Measurements from ENCODE around the gene DAPP1. TPM values are rescaled to one million over a fixed set of nuclear protein-coding genes. Genes with fewer than 3 reads are reported as not detected.

The DAPP1 gene
- total and polyA plus RNA-seq, 2 experiments from 2014 or later = not detected

DNA sequence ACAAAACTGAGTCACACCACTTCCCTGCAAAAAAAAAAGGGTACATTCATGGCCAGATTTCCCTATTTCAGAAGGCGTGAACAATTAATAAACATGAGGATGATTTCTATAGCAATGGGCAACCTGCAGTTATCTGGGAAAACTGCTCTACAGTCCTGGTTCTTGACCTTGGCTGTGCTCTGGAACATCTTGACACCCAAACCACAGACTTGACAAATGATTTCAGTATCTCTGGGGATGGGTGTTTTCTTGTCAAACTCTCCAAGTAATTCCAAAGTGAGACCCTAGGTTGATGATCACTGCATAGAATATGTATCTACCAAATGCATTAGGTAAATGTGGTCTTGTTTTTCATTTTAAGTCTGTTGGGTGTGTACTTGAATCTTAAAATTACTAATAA is 2.0 kb downstream of the DAPP1 start:
- Histone ChIP-seq H3K79me2 (ENCODE audit: insufficient read depth) (no peaks in the 10 kb centered on the region), H3K4me2 (ENCODE audit: unreplicated experiment) (no peak overlapping the region)

DNA sequence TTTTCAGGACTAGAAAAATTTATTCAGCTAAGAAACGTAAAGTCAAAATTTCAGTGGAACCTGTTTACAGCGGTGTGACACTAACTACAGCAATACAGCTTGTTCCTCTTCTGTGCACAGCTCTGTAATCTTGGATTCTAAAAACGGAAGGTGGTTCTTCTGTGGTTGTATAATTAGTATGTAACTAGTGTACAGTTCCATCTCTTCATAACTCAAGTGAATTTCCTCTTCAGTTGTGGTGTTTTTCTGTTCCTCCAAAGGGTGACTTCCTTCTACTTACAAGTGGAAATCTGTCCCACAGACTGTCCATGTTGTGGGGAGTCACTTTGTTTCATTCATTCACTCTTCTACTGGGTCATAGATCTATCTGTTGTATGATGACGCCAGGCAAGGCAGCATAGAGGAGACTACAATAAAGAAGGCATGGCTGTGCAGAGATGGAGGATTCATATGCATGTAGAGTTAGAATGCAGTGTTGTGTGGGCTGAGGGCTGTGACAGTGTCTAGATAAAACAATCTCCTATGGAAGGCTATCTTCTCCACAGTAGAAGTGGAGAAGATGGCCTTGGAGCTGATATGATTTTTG is 5.4 kb downstream of the DAPP1 start:
- in situ Hi-C loops (cut with MboI) = no loop called here

More for the DNA sequence above, 2.0 kb downstream of the DAPP1 start:
- H3K27ac ChIP-seq = no peak overlapping the region
- no peak overlapping the region for H3K9ac ChIP-seq
- DNase-seq = no peak
- H3K9me2 ChIP-seq (ENCODE audit: insufficient read depth) = no peaks in the 10 kb centered on the region
- H2AFZ ChIP-seq = no peak overlapping the region
- H3K27me3 ChIP-seq (replicated peaks; ENCODE audit: insufficient read depth) = peaks cover 11% of the 10 kb centered on the region; the same call in 1 of the 2 replicates
- in situ Hi-C loops (cut with MboI) = no loop called here
- TF ChIP-seq EZH2phosphoT487 (IDR thresholded peaks at IDR 0.05; ENCODE audit: insufficient read depth, low read depth) = no peak
- no peak for TF ChIP-seq EZH2 (IDR thresholded peaks at IDR 0.05; ENCODE audit: insufficient read depth, poor library complexity, severe bottlenecking)
- WGBS, 2 experiments (ENCODE audit: low coverage in 1 of 2, low lambda C conversion rate in 2 of 2, missing lambda C conversion rate in 2 of 2) = 69 to 70% methylated on average over 1 of the region's 1 CpG
- no peaks in the 10 kb centered on the region for H3K9me3 ChIP-seq (ENCODE audit: low read depth)
- no peaks in the 10 kb centered on the region for H3F3A ChIP-seq (ENCODE audit: insufficient read depth)
- no peaks in the 10 kb centered on the region for H3K36me3 ChIP-seq (ENCODE audit: low read depth)
- no peak overlapping the region for H3K4me3 ChIP-seq
- H3K4me1 ChIP-seq (ENCODE audit: insufficient read depth) = no peaks in the 10 kb centered on the region
- no peaks in the 10 kb centered on the region for H4K20me1 ChIP-seq (ENCODE audit: insufficient read depth)

DNA sequence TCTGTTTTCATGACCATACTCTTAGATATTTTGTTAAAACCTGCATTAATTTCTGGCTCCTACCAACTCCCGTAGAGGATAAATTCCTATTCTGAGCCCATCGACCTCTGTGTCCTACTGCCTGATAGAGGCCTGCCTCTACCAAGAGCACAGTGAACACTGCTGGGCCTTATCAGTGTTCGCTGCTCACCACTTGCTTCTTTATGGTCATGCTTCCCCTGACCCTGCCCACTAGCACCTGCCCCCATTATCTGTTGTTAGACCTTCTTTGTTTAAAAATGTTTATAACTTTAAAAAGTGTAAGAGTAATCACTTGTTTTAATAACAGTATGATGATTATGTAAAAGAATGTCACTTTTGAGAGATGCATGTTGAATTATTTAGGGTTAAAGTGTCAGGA is 6.1 kb downstream of the DAPP1 start:
- Histone ChIP-seq H3K27me3 (replicated peaks; ENCODE audit: insufficient read depth) (peaks cover 11% of the 10 kb centered on the region; the same call in 1 of the 2 replicates), H3K4me3 (no peak overlapping the region), H3K79me2 (ENCODE audit: insufficient read depth) (no peaks in the 10 kb centered on the region), H2AFZ (no peak overlapping the region), H3K36me3 (ENCODE audit: low read depth) (no peaks in the 10 kb centered on the region), H3K9me2 (ENCODE audit: insufficient read depth) (no peaks in the 10 kb centered on the region), H3K4me2 (ENCODE audit: unreplicated experiment) (no peak overlapping the region), H3K9ac (no peak overlapping the region), H3K4me1 (ENCODE audit: insufficient read depth) (no peaks in the 10 kb centered on the region), H3K9me3 (ENCODE audit: low read depth) (no peaks in the 10 kb centered on the region), H3K27ac (no peak overlapping the region), H3F3A (ENCODE audit: insufficient read depth) (no peaks in the 10 kb centered on the region), H4K20me1 (ENCODE audit: insufficient read depth) (no peaks in the 10 kb centered on the region)
- TF ChIP-seq EZH2phosphoT487 (IDR thresholded peaks at IDR 0.05; ENCODE audit: insufficient read depth, low read depth) = no peak
- no peak for TF ChIP-seq EZH2 (IDR thresholded peaks at IDR 0.05; ENCODE audit: insufficient read depth, poor library complexity, severe bottlenecking)
- DNase-seq = no peak
- 45 to 49% methylated on average over 3 of the region's 3 CpGs for WGBS, 2 experiments (ENCODE audit: low coverage in 1 of 2, low lambda C conversion rate in 2 of 2, missing lambda C conversion rate in 2 of 2)
- in situ Hi-C loops (cut with MboI) = no loop called here

More for the DNA sequence above, 5.4 kb downstream of the DAPP1 start:
- Histone ChIP-seq H3K9me3 (ENCODE audit: low read depth) (no peaks in the 10 kb centered on the region), H4K20me1 (ENCODE audit: insufficient read depth) (no peaks in the 10 kb centered on the region), H3K27ac (no peak overlapping the region), H3K4me1 (ENCODE audit: insufficient read depth) (no peaks in the 10 kb centered on the region), H3K4me2 (ENCODE audit: unreplicated experiment) (no peak overlapping the region), H3K9ac (no peak overlapping the region), H3K36me3 (ENCODE audit: low read depth) (no peaks in the 10 kb centered on the region), H3K9me2 (ENCODE audit: insufficient read depth) (no peaks in the 10 kb centered on the region), H3K4me3 (no peak overlapping the region), H3F3A (ENCODE audit: insufficient read depth) (no peaks in the 10 kb centered on the region), H3K27me3 (replicated peaks; ENCODE audit: insufficient read depth) (peaks cover 11% of the 10 kb centered on the region; the same call in 1 of the 2 replicates), H3K79me2 (ENCODE audit: insufficient read depth) (no peaks in the 10 kb centered on the region), H2AFZ (no peak overlapping the region)
- WGBS, 2 experiments (ENCODE audit: low coverage in 1 of 2, low lambda C conversion rate in 2 of 2, missing lambda C conversion rate in 2 of 2) = 40 to 48% methylated on average over 4 of the region's 4 CpGs
- TF ChIP-seq EZH2 (IDR thresholded peaks at IDR 0.05; ENCODE audit: insufficient read depth, poor library complexity, severe bottlenecking) (no peak), EZH2phosphoT487 (IDR thresholded peaks at IDR 0.05; ENCODE audit: insufficient read depth, low read depth) (no peak)
- DNase-seq = no peak

DNA sequence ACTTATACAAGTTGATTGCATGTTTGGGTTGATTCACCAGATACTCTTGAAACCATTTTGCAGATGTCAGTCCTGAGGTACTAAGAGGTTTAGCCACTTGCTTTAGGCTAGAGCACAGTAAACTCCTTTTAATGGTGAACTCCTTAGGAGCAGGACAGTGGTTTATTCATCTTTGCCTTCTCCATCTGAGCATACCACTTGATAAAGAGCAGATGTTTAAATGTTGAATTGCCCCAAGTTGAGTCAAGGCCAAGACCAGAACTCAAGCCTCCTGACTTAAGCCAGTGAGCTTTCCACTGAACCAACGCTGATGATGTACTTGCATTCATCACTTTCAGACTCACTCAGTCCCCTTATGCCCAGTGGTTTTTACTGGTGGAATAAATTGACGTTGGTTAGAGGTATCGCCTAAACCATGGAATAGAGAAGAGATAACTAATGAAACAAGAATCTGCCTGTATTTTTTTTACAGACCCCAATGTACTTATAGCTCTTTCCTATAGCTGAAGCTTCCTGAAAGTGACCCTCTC is 7.5 kb downstream of the DAPP1 start:
- no peaks in the 10 kb centered on the region for H3K36me3 ChIP-seq (ENCODE audit: low read depth)
- no peaks in the 10 kb centered on the region for H3K9me3 ChIP-seq (ENCODE audit: low read depth)
- no peak for TF ChIP-seq EZH2 (IDR thresholded peaks at IDR 0.05; ENCODE audit: insufficient read depth, poor library complexity, severe bottlenecking)
- TF ChIP-seq EZH2phosphoT487 (IDR thresholded peaks at IDR 0.05; ENCODE audit: insufficient read depth, low read depth) = no peak
- 64 to 75% methylated on average over 3 of the region's 3 CpGs for WGBS, 2 experiments (ENCODE audit: low coverage in 1 of 2, low lambda C conversion rate in 2 of 2, missing lambda C conversion rate in 2 of 2)
- peaks cover 4% of the 10 kb centered on the region; the same call in 1 of the 2 replicates for H3K27me3 ChIP-seq (replicated peaks; ENCODE audit: insufficient read depth)
- H3K9ac ChIP-seq = no peak overlapping the region
- H3F3A ChIP-seq (ENCODE audit: insufficient read depth) = no peaks in the 10 kb centered on the region
- no peaks in the 10 kb centered on the region for H3K79me2 ChIP-seq (ENCODE audit: insufficient read depth)
- H3K9me2 ChIP-seq (ENCODE audit: insufficient read depth) = no peaks in the 10 kb centered on the region
- H3K4me2 ChIP-seq (ENCODE audit: unreplicated experiment) = no peak overlapping the region
- no peak overlapping the region for H3K4me3 ChIP-seq
- no peaks in the 10 kb centered on the region for H4K20me1 ChIP-seq (ENCODE audit: insufficient read depth)
- DNase-seq = no peak
- no peaks in the 10 kb centered on the region for H3K4me1 ChIP-seq (ENCODE audit: insufficient read depth)
- in situ Hi-C loops (cut with MboI) = no loop called here
- H2AFZ ChIP-seq = no peak overlapping the region
- no peak overlapping the region for H3K27ac ChIP-seq

Measured in GM23248 (cell line).